Superior temporal gyrus (tissue), 1 donor: ENCODE results near the gene ACBD4.
A peak's percentile ranks its signal among the peaks of the same experiment; 100 is the strongest.

ENCODE experiments used
- DNase-seq: peaks from one replicate; pipeline ENCODE4 v3.0.0-alpha.2; 2016; ENCODE audit errors: extremely low spot score

The ACBD4 gene

DNA sequence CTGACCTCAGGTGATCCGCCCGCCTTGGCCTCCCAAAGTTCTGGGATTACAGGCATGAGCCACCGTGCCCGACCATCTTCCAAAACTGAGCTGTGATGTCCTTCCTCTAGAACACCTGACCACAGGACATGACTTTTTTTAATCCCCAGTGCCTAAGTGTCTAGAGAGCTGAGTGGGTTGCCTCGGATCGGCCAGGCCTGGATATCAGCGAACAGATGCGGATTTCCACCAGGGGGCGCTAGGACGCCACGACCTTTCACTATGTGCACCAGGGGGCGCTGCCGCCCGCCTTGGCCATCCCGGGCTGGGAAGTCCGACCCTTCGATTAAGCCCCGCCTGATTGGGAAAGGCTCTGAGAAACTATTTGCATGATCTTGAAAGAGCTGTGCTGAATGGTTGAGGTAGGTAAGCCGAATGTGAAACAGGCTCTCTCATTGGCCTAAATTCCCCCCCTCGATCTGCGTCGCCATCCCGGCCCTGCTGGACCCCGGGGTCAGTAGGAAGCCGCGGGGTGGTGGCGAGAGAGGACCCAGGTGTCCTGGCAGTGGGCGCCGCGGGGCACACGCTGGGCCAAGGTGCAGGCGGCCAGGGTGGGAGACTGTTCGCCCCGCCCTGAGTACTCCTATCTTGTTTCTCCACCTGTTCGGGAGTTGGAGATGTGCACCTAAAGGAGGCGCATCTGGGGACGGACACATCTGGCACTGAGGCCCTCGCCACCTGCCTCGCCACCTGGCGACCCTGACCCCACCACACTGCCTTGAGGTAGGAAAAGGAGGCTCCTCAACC lies at the start of gene ACBD4:
Gene ACBD4, plus strand, starts transcription at position 496 of the 786 bp plus-strand sequence. CDS start 458 bp downstream, outside the sequence.
- DNase-seq, result peak; percentile 97

DNA sequence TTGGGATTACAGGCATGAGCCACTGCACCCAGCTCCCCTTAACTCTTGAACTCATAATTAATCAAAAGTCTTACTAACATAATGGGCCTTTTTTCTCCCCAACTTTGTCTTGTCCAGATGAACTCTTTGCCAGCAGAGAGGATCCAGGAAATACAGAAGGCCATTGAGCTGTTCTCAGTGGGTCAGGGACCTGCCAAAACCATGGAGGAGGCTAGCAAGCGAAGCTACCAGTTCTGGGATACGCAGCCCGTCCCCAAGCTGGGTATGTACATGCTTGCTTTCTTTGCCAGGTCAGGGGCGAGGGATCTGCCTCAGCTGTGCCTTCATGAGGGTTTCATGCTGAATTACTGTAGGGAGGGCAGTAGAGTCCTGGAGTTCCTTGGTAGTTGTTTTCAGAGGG lies 49.1 kb upstream of the ACBD4 start:
- no peak for DNase-seq

DNA sequence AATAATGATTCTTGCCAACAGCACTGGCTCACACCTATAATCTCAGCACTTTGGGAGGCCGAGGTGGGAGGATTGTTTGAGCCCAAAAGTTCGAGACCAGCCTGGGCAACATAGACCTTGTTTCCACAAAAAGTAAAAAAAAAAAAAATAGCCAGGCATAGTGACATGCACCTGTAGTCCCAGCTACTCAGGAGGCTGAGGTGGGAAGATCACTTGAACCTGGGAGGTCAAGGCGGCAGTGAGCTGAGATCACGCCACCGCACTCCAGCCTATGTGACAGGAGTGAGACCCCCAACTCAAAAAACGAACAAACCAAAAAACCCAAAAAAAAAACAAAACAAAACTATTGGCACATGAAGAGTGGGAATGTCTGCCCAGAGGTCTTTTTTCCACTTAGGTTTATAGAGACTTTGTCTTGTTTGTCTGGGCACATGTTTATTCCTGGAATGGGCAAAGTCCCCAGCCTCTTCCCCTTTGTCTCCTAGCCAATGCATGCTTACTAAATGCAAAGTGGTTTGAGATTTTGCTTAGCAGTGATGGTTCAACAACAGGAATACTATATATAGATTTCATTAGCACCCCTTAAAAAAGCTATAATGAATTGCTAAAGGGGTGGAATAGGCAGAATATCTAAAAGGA lies 48.5 kb upstream of the ACBD4 start:
- no peak for DNase-seq

GRCh38 chr17:45087504-45087975 lies 47.9 kb upstream of the ACBD4 start:
- DNase-seq, result no peak

DNA sequence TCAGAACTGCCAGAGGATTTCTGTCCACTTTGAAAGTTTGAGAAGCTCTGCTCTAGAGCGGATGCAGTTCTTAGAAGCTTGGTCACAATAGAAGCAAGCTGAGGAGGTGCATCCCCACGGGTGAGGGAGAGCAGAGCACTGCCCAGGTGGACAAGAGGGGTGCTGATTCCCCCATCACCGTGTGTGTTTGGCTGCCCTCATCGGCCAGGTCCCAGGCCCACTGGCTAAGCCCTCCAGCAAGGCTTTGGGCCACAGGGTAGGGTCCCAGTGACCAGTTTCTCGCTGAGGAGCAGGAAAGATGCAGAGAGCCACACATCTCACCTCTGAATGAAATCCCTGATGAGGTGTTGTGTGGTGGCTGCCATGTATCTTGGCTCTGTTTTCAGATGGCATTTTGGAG lies 47.5 kb upstream of the ACBD4 start:
- no peak for DNase-seq

DNA sequence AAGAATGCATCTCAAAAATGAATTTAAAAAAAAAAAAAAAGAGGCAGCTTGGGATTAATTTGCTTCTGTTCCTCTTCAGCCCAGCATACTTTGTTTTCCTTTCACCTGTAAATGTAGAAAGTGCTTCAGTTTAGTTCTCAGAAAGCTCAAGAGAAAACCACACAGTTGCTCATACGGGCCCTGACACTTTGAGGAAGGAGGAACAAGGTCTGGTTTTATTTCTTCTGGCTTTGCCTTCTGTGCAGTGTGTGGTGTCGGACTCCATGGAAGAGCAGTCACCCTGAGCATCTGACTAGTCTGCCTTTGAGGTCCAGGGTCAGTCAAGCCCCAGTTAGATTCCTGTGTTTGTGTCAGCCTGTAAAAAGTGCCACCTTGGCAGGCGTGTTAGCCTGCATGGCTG lies 46.7 kb upstream of the ACBD4 start:
- DNase-seq, result no peak

DNA sequence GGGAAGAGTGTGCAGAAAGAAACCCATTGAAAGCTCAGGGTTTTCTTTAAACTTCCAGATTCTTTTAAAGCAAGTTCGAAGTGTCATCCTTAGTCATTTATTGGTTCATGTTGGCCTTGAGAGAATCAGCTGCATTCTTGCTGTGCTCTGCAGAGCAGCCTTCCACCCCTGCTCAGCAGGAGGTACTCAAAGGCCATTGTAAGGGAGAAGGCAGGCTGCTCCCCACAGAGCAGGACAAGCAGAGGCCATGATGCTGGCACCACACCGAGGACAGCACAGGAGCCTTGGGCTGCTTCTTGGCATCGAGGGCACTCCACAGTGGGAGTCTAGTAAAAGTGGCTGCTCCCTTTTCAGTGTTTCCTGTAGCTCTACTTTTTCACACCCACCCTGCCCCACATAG lies 44.8 kb upstream of the ACBD4 start:
- no peak for DNase-seq

DNA sequence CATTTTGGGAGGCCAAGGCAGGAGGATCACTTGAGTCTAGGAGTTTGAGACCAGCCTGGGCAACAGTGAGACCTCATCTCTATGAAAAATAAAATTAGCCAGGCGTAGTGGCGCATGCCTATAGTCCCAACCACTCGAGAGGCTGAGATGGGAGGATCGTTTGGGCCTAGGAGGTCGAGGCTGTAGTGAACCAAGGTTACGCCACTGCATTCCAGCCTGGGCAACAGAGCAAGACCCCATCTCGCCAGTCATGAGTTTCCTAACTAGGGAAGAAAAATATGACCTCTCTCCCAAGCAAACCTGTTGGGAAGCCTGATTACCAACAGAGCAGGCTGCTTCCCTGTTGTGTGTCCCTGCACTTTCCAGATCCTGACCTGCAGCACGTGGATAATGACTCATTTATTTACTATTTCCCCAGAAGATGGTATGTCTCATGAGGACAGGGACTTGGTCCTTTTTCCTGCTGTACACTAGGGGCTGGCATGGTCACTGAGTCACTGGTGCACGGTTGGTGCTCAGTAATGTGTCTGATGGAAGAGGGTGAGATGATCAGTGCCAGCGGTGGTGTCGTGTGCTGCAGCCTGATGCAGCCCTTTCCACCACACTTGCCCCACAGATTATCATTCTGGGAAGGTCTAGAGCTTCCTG lies 43.6 kb upstream of the ACBD4 start:
- DNase-seq, result no peak

- DNase-seq, result peak; percentile 98
Observed at GRCh38 chr17:45092911-45093430, 42.5 kb upstream of the ACBD4 start.

- no peak for DNase-seq
Observed at GRCh38 chr17:45093444-45094110, 41.9 kb upstream of the ACBD4 start.

- peak; percentile 49 for DNase-seq
Observed at GRCh38 chr17:45096141-45096540, 39.3 kb upstream of the ACBD4 start.

GRCh38 chr17:45096926-45097325 lies 38.6 kb upstream of the ACBD4 start:
- no peak for DNase-seq

GRCh38 chr17:45098081-45098868 lies 37.2 kb upstream of the ACBD4 start:
- DNase-seq, result no peak

DNA sequence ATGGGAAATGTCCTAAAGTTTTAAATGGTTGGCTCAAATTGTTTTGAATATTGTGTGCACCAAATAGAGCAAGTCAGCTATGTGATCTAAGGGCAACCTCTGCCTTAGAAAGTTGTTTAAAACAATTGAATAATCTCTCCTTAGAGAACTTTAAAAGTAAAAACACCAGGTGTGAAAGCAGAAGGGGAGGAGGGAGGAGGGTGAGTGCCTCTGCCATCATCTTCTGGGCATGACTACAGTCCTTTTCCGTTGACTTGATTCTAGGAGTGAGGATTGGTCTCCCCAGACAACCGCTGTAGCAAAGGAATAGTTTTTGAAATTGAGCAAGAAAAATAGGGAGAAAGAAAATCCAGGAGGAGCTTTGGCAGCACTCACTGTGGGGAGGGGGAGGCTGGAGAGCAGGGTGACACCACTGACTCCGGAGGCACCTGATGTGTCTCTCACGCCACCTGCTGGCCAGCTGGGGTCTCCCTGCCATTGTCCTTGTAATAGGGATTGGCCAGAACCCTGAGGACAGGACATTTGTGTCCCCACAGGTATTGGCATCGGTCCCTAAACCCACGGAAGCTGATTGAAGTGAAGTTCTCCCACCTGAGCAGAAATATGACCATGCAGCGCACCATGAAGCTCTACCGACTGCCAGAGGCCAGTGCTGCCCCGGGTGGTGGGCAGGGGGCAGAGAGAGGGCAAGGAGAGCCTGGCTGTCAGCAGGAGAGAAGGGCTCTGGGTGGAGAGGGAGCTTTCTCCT lies 36.4 kb upstream of the ACBD4 start:
- DNase-seq, result peak; percentile 85

GRCh38 chr17:45101546-45101882 lies 34.0 kb upstream of the ACBD4 start:
- no peak for DNase-seq

DNA sequence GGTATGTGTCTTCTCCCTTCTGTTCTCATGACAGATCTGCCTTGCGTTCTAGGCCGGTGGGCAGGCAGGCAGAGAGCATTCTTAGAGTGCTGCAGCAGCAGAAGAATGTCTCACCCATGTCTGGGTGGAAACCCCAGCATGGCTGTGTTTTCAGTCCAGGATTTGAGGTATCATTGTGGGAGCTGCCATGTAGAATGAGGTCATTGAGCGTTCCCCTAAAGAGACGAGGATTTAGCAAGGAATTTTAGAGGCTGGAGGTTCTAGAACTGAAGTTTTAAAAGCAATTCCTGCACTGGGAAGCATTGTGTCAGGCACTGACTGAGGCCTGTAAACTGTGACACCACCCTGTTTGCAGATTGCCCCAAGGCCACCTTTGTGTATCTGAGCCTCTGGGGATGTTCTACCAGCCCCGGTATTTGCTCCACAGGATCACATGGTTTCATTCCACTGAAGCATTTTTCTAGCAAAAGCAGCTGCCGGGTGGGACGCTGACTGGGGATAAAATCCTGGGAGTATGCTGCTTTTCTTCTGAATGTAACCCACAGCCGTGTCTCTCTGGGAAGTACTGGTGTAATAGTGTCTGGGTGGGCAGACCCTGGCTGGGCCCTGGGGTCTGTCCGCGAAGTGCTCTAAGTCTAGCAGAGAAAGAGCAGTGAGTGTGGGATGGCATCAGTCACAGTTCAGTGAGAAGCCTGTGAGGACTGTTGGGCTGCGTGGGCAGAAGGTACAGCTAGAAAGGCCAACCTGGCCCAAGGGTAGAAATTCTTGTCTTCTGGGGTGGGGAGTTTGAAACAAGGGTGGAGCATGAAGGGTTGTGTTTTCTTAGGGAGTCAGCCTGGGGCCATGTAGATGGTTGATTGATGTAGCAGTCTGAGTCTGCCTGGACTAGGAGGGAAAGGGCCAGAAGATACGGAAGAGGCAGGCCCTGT lies 33.3 kb upstream of the ACBD4 start:
- DNase-seq, result no peak

GRCh38 chr17:45102856-45103255 lies 32.6 kb upstream of the ACBD4 start:
- no peak for DNase-seq

- DNase-seq, result no peak
Observed at GRCh38 chr17:45103269-45103795, 32.2 kb upstream of the ACBD4 start.

- no peak for DNase-seq
Observed at GRCh38 chr17:45104029-45104428, 31.5 kb upstream of the ACBD4 start.
